Measurements from ENCODE around the gene OR6X1.
"Not testable (repeated sequence)": the region's sequence is repeated elsewhere in the genome, so short reads cannot be mapped to it uniquely, and the experiment has no call there.

Gene OR6X1

DNA sequence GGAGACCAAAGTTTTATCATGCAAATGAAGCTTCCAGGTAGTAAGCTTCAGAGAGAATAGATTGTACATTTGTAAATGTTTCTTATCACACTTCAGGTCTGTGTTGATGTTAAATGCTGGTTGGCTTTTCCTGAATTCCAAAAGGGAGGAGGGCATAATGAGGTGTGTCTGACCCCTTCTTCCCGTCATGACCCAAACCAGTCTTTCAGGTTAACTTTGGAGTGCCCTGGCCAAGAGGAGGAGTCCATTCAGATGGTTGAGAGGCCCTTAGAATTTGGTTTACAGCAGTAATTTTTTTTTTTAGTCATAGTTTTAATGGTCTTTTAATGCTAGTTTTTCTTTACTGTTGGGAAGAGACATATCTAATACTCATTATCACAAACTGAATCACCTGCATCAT lies 2.5 kb downstream of the OR6X1 start:
- no peak for DNase-seq

DNA sequence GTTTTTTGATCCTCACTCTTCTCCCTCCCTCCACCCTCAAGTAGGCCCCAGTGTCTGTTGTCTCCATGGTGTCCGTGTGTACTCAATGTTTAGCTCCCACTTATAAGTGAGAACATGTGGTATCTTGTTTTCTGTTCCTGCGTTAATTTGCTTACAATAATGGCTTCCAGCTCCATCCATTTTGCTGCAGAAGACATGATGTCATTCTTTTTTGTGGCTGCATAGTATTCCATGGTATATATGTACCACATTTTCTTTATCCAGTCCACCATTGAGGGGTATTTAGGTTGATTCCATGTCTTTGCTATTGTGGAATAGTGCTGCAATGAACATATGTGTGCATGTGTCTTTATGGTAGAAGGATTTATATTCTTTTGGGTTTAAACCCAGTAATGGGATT lies 6.0 kb downstream of the OR6X1 start:
- DNase-seq = not testable (repeated sequence)

DNA sequence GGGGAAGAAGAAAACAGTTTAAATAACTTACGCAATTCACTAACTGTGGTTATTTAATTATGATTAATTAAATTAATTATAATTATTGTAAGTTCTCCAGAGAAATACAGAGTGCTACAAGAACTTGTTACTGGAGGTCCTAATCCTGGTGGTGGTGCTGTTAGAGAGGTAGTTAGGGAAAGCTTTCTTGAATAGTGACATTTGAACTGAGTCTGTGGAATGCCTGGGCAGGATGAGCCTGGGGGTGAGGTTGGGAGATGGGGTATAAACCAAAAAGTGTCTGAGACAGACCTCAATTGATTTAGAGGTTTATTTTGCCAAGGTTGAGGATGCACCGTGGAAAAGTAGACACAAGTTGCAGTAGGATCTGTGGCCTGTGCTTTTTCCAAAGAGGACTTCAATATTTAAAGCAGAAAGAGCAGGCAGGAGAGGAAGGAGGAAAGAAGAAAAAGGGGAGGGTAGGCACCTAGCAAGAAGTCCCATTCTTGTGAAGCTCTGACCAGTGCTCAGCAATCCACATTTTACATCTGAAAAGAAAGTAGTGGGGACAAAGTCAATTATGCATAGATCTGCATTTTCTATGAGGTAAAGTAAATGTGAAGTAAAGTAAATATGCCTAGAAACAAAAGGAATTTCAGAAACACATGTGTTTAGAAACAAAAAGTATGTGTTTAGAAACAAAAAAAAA lies 8.4 kb downstream of the OR6X1 start:
- no peak for DNase-seq

DNA sequence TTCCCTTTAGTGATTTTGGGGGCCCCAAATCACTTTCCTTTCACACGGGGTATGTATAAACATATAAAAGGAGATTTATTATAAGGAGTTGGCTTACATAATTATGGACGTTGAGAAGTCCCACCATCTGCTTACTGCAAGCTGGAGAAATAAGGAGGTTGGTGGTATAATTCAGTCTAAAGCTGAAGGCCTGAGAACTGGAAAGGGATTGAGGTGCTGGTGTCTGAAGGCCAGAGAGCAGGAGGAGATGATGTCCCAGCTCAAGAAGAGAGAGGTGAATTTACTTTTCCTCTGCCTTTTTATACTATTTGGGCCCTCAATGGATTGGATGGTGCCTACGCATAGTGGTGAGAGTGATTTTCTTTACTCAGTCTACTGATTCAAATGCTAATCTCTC lies 11.6 kb downstream of the OR6X1 start:
- no peak for DNase-seq

DNA sequence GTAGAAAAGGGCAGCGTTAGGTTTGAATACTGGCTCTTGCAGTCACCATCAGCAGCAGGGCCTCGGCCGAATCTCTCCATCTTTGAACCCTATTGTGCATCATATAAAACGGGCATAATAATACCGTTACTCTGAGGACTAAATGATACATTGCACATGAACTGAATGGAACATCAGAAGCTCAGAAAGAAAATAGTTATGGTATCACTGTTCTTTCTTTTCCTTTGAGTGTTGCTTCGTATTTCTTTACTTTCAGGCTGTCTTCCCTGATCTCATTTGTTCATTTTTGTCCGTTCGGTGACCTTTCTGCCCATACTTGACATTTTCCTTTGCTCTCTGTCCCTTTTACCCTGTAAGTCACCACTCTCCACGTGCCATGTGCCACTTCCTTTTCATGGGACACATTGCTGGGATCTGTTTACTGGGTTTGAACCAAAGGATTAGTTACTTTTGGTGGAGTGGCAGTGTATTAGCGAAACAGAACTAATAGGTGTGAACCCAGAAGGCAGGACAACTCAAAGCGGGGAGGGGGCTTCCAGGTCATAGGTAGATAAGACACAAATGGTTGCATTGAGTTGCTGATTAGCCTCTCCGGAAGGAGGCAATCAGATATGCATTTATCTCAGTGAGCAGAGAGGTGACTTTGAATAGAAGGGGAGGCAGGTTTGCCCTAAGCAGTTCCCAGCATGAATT lies 12.1 kb downstream of the OR6X1 start:
- DNase-seq = no peak

DNA sequence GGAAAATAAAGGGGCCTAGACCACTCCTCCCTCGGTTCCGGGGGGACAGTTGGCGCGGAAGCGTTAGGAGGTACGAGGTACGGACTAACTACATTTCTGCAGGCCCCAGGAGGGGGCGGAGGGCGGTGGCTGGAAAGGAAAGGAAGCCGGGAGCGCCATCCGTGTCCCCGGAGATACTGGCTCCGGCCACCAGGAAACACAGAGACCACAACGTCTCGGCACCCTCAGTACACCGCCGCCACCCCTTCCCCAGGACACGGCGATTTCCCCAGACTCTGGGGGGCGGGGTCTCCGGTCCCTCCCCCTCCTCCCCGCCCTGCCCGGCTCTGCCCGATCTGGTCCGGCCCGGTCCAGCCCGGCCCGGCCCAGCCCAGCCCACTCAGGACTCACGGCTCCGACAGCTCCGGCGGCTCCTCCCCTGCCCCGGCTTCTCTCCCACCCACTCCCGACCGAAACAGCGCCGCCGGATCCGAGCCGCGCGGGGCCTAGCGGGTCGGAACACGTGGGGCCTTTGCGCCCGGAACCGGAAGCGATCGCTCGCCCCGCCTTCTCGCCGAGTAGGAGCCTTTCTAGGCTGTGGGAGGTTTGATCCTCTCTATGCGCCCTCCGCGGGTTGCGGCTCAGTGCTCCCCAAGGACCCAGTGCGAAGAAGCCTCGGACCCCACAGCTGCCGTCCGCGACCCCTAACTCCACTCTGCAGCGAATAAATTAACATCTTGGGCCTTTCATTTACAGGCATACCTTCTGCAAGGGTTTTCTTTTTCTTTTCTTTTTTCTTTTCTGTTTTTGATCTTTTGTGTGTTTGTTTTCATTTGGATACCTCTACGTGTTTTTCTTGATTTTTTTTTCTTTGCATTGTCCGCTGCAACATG lies 12.9 kb downstream of the OR6X1 start, which contains the start of gene ZNF202:
Gene ZNF202, minus strand, starts transcription at position 502 of the 872 bp plus-strand sequence. CDS start 10,772 bp downstream, outside the sequence.
- peak; percentile 93 for DNase-seq

DNA sequence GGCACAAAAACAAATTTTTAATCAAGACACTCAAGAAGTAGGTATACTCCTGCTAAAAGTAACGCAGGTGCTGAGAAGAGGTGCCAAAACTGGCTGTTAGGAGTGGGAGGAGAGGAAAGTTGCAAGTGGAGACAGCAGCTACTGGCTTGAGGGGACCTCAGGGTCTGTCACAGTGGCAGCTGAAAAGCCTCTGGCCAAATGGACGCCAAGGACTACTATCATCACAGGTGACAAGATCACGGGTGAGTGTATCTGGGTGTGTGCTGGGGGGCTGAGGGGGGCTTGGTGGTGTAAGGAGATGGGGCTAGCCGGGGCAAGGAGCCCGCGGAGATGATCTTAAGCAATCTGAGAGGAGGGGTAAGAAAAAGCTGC lies 13.5 kb downstream of the OR6X1 start:
- DNase-seq = no peak

DNA sequence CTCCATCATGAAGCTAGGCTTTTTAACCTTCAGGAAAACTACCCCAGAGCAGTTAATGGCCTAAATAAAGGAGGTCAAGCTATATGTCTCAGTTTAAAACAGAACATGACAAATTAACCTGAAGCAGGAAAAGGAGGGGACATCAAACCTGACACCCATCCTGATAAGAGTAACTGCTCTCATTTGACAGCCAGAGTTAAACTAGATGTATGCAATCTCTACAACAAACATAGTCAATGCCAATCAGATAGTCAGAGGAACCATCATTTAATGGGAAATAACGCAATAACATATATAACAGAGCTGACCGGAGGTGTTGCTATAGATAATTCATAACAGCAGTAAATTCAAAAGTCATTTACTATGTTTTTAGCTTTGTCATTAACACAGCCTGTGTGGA lies 15.9 kb downstream of the OR6X1 start:
- no peak for DNase-seq

DNA sequence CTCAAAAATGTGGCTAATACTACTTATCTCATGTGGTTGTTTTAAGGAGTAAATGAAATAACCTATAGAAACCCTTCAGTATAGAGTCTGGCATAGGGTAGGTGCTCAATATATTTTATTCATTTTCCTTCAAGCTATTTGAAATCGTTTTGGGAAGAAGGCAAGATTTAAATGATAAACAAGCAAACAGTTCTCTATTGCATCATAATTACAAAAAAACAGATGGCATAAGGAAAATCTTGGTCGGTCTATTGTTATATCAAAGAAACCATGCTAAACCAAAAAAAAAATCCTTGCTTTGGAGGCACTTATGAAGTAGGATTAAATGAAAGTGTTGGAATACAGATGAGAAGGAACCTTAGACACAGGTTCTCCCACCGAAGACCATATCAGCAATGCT lies 17.5 kb downstream of the OR6X1 start:
- no peak for DNase-seq

DNA sequence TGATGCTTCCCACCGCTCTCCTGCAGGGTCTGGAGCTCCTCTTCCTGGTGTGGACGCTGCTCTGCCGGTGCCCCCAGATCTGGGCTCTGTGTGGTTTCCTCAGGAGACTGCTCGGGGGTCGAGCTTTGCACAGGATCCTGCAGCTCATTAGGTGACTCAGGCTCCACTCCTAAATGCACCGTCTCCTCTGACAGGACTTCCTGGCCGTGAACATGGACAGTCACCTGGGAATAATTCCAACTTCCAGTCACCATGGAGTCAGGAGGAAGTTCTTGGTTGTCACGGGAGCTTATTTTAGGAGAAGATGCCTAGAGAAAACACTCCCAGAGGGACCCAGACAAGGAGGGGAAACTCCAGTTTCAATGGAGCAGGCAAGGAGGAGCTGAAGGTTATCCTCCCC lies 24.7 kb downstream of the OR6X1 start:
- DNase-seq = no peak

DNA sequence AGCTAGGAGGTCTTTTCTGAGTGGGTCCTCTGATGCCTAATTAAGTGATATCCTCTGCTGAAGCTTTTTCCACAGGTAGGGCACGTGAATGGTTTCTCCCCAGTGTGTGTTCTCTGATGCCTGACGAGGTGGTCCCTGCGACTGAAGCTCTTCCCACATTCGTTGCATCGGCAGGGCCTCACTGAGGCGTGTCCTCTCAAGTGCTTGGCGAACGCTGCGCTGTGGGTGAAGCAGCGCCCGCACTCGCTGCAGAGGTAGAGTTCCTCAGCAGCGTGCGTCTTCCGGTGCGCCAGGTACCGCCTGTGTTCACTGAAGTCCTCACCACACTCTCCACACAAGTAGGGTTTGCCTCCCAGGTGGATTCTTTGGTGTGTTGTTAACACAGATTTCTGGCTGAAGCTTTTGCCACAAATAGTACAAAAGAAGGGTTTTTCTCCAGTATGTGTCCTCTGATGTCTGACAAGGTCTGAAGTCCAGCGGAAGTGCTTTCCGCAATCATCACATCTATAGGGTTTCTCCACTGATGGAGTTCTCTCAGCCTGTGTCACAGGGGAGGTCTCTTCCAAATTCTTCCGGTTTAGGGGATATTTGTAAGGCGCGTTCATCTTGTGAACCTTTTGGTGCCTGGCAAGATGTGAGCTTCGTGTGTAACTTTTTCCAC lies 28.2 kb downstream of the OR6X1 start:
- no peak for DNase-seq

DNA sequence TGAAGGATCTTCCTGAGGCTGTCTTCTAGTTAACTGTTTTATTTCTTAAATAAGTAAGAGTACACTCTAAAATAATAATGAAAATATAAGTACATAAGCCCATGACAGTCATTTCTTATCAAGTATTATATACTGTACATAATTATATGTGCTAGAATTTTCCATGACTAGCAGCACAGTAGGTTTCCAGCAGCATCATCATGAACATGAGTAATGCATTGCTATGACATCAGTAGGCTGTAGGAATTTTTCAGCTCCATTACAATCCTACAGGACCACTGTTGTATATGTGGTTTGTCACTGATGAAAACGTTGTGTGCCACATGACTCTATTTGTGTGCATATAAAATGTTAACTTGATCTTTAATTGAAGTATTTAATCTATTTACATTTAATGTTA lies 34.9 kb downstream of the OR6X1 start:
- no peak for DNase-seq

DNA sequence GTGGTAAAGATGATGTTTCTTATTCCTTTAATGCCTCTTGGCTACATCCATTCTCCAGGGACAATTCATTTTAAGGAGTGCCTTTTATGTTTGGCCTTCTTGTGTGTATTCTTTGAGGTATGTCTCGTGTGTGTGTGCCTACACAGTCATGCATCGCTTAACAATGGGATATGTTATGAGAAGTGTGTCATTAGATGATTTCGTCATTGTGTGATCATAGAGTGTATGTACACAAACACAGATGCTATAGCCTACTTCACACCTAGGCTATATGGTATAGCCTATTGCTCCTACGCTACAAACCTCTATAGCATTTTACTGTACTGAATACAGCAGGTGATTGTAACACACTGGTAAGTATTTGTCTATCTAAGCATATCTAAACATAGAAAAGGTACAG lies 35.8 kb downstream of the OR6X1 start:
- no peak for DNase-seq

DNA sequence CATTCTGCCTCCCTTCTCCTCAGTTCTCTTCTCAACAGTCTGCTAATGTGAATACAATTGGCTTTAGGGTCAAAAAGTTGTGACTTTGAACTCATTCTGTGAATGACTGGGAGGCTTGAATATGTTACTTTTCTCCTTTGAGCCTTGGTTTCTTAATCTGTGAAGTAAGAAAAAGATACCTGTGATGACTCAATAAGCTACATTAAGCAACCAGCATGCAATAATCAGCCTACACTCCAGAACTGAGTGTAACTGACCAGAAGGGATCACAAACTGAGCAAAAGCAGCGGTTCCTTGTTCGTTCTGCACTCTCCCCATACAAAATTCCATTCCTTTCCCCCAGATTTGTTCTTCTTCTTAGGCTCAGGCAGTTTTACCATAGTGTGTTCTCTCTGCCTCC lies 36.3 kb downstream of the OR6X1 start:
- no peak for DNase-seq

DNA sequence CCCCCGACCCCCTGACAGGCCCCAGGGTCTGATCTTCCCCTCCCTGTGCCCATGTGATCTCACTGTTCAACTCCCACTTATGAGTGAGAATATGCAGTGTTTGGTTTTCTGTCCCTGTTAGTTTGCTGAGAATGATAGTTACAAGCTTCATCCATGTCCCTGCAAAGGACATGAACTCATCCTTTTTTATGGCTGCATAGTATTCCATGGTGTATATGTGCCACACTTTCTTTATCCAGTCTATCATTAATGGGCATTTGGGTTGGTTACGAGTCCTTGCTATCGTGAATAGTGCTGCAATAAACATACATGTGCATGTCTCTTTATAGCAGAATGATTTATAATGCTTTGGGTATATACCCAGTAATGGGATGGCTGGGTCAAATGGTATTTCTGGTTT lies 41.7 kb downstream of the OR6X1 start:
- DNase-seq = not testable (repeated sequence)

DNA sequence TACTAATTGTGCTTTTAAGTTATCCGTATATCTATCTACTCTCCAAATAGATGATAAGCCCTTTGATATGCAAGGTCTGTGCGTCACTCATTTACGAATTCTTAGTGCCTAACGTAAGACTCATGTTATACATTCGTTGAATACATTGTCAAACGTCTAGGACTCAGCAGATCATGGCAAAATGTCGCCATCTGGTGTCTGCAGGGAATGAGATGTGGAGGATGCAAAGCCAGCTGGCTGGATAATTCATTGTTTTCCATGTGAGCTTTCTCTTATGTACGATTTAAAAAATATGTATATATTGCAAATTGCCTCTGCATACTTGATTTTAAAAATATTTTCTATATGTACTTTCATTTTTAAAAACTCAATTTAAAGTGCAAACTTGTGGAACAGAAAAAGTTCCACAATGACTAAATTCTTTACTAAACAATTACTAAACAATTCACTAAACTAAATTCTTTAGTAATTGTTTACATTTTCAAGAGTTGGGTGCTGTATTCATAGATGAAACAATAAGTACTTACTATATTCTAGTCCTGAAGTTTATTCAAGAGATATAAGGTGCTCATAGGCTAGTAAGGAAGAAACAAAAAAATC lies 46.6 kb downstream of the OR6X1 start:
- peak; percentile 36 for DNase-seq

DNA sequence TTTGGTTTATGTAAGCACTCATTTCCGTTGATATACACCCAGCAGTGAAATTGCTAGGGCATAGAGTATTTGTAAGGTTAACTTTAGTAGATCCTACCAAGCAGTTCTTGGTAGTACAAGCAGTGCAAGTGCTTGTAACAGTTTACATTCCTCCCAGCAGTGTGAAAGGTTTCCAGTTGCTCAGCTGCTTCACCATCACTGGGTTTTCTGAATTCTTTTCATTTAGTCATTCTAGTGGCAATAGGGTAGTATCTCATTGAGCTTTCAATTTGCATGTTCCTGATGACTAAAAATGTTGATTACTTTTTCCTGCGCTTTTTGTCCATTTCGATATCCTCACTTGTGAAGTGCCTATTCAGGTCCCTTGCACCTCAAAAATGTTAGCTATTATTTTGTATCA lies 47.1 kb downstream of the OR6X1 start:
- DNase-seq = no peak

DNA sequence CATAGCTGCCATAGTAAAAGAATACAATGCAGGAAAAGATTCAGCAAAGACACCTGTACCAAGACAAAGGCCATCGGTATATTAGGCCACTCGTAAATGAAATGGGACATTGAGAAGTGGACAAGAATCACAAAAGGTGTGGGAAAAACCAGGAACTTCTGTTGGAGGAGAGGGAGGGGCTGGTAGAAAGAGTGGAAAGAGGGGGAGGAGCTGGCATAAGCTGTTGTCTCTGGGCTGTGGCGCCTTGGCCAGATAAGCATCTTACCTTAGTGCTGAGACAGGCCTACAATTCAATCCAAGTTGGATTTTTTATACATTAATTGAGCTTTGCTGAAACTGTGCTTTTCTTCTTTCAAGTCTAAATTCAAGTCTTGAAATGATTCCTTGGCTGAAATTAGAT lies 50.0 kb downstream of the OR6X1 start:
- no peak for DNase-seq

All from activated naive CD4-positive, alpha-beta T cell treated with Interleukin-2 at 50 U/mL for 16 hours (primary cell).